ENCODE measurements around the gene TTLL9. TPM values are rescaled to one million over a fixed set of nuclear protein-coding genes. Genes with fewer than 3 reads are reported as not detected.

Gene TTLL9
- total RNA-seq, 3 donors from 2014 or later, result 0.16 to 2.9 (median 0.98) TPM

DNA sequence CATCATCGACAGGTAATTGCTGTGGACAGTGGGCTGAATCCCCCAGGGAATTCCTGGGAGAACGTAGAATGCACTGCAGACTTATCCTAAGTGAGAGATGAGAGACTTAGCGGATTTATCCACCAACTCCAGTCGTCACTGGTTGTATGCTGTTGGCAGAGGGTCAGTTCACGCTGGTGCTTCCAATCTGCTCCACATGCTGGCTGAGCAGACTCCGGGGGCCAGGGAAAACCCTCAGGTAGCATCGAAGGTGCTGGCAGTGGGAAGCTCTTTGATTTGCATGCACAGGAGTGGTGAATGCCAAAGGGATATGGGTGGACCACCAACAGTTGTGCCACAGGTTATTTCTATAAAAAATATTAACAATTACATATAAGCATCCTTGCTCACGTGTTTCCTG, 20.2 kb downstream of the TTLL9 start:
- Histone ChIP-seq H3K4me1 (no peaks in the 10 kb centered on the region), H3K4me3 (no peak overlapping the region), H3K27me3 (no peaks in the 10 kb centered on the region), H3K36me3 (no peaks in the 10 kb centered on the region), H3K9me3 (no peaks in the 10 kb centered on the region), H3K27ac (no peak overlapping the region)
- TF ChIP-seq, protein P1, sequence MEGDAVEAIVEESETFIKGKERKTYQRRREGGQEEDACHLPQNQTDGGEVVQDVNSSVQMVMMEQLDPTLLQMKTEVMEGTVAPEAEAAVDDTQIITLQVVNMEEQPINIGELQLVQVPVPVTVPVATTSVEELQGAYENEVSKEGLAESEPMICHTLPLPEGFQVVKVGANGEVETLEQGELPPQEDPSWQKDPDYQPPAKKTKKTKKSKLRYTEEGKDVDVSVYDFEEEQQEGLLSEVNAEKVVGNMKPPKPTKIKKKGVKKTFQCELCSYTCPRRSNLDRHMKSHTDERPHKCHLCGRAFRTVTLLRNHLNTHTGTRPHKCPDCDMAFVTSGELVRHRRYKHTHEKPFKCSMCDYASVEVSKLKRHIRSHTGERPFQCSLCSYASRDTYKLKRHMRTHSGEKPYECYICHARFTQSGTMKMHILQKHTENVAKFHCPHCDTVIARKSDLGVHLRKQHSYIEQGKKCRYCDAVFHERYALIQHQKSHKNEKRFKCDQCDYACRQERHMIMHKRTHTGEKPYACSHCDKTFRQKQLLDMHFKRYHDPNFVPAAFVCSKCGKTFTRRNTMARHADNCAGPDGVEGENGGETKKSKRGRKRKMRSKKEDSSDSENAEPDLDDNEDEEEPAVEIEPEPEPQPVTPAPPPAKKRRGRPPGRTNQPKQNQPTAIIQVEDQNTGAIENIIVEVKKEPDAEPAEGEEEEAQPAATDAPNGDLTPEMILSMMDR (IDR thresholded peaks at IDR 0.05), result no peak
- TF ChIP-seq POLR2A (IDR thresholded peaks at IDR 0.05), result no peak
- no peak for DNase-seq (ENCODE audit: low spot score in 2 of 2)
- intact Hi-C loops (cut with DNase I; ENCODE audit: low total_unique reads), result no loop called here

DNA sequence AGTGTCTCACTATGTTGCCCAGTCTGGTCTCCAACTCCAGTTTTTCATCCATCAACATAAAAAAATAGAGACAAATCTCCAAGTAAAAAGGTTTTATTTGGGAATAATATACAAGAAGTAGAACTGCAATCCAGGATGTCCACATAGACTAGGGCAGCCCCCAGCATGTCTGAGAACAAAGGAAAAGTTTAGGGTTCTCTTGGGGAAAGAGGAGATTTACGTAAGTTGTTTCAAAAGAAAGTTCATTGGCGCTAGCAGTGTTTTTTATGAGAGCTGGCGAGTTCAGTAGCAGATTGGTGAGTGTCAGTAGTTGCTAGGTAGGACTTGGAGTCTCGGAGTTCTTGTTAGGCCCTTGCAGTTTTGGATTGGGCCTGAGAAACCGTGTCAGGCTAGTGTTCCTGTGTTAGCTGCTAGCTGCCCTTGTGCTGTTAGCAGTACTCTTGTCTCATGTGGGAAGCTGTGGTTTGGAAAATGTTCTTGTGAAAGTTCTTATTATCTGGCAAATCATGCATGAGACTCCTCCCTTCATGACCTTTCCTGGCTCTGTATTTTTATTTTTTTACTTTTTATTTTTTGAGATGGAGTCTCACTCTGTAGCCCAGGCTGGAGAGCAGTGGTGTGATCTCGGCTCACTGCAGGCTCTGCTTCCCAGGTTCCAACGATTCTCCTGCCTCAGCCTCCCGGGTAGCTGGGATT, 24.7 kb downstream of the TTLL9 start:
- H3K9me3 ChIP-seq, result no peaks in the 10 kb centered on the region
- no peaks in the 10 kb centered on the region for H3K36me3 ChIP-seq
- intact Hi-C loops (cut with DNase I; ENCODE audit: low total_unique reads), result no loop called here
- no peaks in the 10 kb centered on the region for H3K27me3 ChIP-seq
- peak; percentile 54 to 55 for DNase-seq (ENCODE audit: low spot score in 2 of 2)
- TF ChIP-seq, protein P1 (IDR thresholded peaks at IDR 0.05), result no peak
- no peak for TF ChIP-seq POLR2AphosphoS5 (IDR thresholded peaks at IDR 0.05)
- TF ChIP-seq POLR2A (IDR thresholded peaks at IDR 0.05), result no peak
- no peak overlapping the region for H3K4me3 ChIP-seq
- peak overlapping the region; percentile 71 to 76 for H3K27ac ChIP-seq
- no peaks in the 10 kb centered on the region for H3K4me1 ChIP-seq

DNA sequence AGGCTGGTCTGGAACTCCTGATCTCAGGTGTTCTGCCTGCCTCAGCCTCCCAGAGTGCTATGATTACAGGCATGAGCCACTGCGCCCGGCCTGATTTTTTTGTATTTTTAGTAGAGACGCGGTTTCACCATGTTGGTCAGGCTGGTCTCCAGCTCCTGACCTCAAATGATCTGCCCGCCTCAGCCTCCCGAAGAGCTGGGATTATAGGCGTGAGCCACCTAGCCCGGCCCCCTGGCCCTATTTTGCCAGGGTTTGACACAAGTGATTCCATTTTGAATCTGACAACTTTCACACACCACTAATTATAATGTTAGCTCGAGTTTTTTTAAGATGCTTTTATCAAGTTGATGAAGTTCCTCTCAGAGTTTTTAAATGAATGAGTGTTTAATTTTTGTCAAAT, 25.6 kb downstream of the TTLL9 start:
- intact Hi-C loops (cut with DNase I; ENCODE audit: low total_unique reads), result no loop called here
- H3K4me1 ChIP-seq, result no peaks in the 10 kb centered on the region
- peak overlapping the region; percentile 71 to 76 for H3K27ac ChIP-seq
- H3K4me3 ChIP-seq, result no peak overlapping the region
- no peaks in the 10 kb centered on the region for H3K9me3 ChIP-seq
- TF ChIP-seq POLR2A (IDR thresholded peaks at IDR 0.05), result no peak
- H3K27me3 ChIP-seq, result no peaks in the 10 kb centered on the region
- H3K36me3 ChIP-seq, result no peaks in the 10 kb centered on the region
- no peak for DNase-seq (ENCODE audit: low spot score in 2 of 2)

DNA sequence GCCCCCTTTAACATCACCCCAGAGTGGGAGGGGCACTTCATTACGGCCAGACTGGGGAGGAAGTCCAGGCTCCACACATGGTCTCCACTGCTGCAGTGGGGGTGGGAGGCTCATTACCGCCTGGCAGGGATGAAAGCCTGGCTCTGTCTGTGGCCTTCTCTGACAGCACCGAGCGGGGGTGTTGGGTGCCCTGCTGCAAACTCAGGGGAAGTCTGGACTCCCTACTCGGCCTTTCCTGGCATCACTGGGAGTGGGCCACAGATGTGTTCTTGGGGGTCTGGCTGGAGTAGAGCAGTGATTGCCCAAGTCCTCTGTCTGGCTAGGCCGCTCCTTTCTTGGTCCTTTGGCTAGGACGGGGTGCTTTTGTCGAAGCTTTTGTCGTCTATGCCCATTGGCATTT, 27.1 kb downstream of the TTLL9 start:
- intact Hi-C loops (cut with DNase I; ENCODE audit: low total_unique reads), result no loop called here
- no peak overlapping the region for H3K27ac ChIP-seq
- TF ChIP-seq POLR2A (IDR thresholded peaks at IDR 0.05) (no peak), POLR2AphosphoS5 (IDR thresholded peaks at IDR 0.05) (no peak)
- TF ChIP-seq, protein P1 (IDR thresholded peaks at IDR 0.05), result no peak
- no peak for DNase-seq (ENCODE audit: low spot score in 2 of 2)
- no peak overlapping the region for H3K4me3 ChIP-seq
- H3K9me3 ChIP-seq, result no peaks in the 10 kb centered on the region
- no peaks in the 10 kb centered on the region for H3K4me1 ChIP-seq
- no peaks in the 10 kb centered on the region for H3K36me3 ChIP-seq
- H3K27me3 ChIP-seq, result no peaks in the 10 kb centered on the region

DNA sequence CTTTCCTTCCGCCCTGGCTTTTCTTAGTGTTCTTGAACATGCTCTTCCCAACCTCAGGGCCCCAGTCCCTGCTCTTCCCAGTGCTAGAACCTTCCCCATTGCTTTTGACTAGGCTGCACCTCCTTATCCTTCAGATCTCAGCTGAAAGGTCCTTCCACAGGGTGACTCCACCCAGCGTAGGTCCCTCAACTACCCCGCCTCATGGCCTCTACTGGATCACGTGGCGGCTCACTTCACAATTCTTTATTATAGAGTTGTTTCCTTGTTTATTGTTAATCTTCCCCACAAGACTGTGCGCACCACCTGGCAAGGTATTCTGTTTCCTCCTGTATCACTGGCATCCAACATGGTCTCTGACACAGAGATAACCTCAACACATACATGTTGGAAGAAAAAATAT, 31.2 kb downstream of the TTLL9 start:
- intact Hi-C loops (cut with DNase I; ENCODE audit: low total_unique reads), result no loop called here
- H3K36me3 ChIP-seq, result no peaks in the 10 kb centered on the region
- H3K27me3 ChIP-seq, result no peaks in the 10 kb centered on the region
- H3K27ac ChIP-seq, result no peak overlapping the region
- TF ChIP-seq POLR2A (IDR thresholded peaks at IDR 0.05) (no peak), POLR2AphosphoS5 (IDR thresholded peaks at IDR 0.05) (no peak)
- TF ChIP-seq, protein P1 (IDR thresholded peaks at IDR 0.05), result no peak
- no peaks in the 10 kb centered on the region for H3K4me1 ChIP-seq
- H3K9me3 ChIP-seq, result no peaks in the 10 kb centered on the region
- no peak for DNase-seq (ENCODE audit: low spot score in 2 of 2)
- no peak overlapping the region for H3K4me3 ChIP-seq

Measured in breast epithelium (tissue), 4 donors.